ENCODE results near the gene CLCN7. TPM values are rescaled to one million over a fixed set of nuclear protein-coding genes. Genes with fewer than 3 reads are reported as not detected.

Gene CLCN7
- total RNA-seq, 1 experiment from 2014 or later: 64.0 TPM

- TSS peak; percentile 89 for BruUV-seq (replicated peaks)
These were observed 54.7 kb downstream of the CLCN7 start for GRCh38 chr16:1420111-1420539.

GRCh38 chr16:1416521-1416941 is 58.3 kb downstream of the CLCN7 start:
- no peak overlapping the region for H2AFZ ChIP-seq (ENCODE audit: low read depth, low read length, poor library complexity, severe bottlenecking)
- POLR2A ChIA-PET: no interaction called here

More at GRCh38 chr16:1420111-1420539, 54.7 kb downstream of the CLCN7 start:
- ChIA-PET RAD21 (ENCODE audit: low non-redundant PET in 1 of 2, low total read pairs in 2 of 2, uncharacterized antibody in 2 of 2, unreplicated experiment in 2 of 2) (no interaction called here), POLR2A (interaction anchor here (0.9 to 1.2 kb wide), 5 partner anchors 40 to 350 kb away, joined by 3 to 5 read pairs (median 3); no protein-coding TSS in a partner anchor), CTCF (interaction anchor here (1.0 to 1.5 kb wide), 3 partner anchors 57 to 303 kb away, joined by 3 to 4 read pairs (median 3); no protein-coding TSS in a partner anchor)
- H2AFZ ChIP-seq (ENCODE audit: low read depth, low read length, poor library complexity, severe bottlenecking): no peak overlapping the region
- peaks cover 6 to 36% of the 10 kb centered on the region in 2 experiments; a peak in 3 of 4 replicates for H3K4me1 ChIP-seq (ENCODE audit: control insufficient read depth in 1 of 2, insufficient read depth in 2 of 2, low read length in 2 of 2)
- peak overlapping the region; percentile 97 to 100 for H3K4me3 ChIP-seq (replicated peaks in 1 of 2; ENCODE audit: low read depth in 1 of 2, low read length in 2 of 2)
- intact Hi-C loops (cut with micrococcal nuclease): no loop called here
- H4K20me1 ChIP-seq (ENCODE audit: insufficient read depth): no peaks in the 10 kb centered on the region
- no peaks in the 10 kb centered on the region for H3K9me2 ChIP-seq (ENCODE audit: insufficient read depth)
- peaks cover 0 to 5% of the 10 kb centered on the region in 2 experiments; a peak in 1 of 4 replicates for H3K36me3 ChIP-seq (ENCODE audit: control insufficient read depth in 1 of 2, insufficient read depth in 2 of 2, low read length in 2 of 2)
- peak overlapping the region; percentile 69 for H3K27ac ChIP-seq (ENCODE audit: low read depth, low read length)
- TF ChIP-seq CEBPB (IDR thresholded peaks at IDR 0.05; ENCODE audit: low read depth): no peak
- TF ChIP-seq SP1 (IDR thresholded peaks at IDR 0.05; ENCODE audit: low read depth): no peak
- no peak for TF ChIP-seq SIN3A (IDR thresholded peaks at IDR 0.05; ENCODE audit: low read depth)
- peak overlapping the region; percentile 93 for H3K9ac ChIP-seq (ENCODE audit: low read length)
- H3K27me3 ChIP-seq (ENCODE audit: insufficient read depth, low read length): no peaks in the 10 kb centered on the region
- H3K9me3 ChIP-seq (ENCODE audit: control insufficient read depth in 1 of 2, insufficient read depth in 1 of 2, low read depth in 1 of 2, low read length in 2 of 2): no peaks in the 10 kb centered on the region
- no peak for DNase-seq (ENCODE audit: low read depth, low spot score)
- ATAC-seq: peak; percentile 15; the same call in 1 of the 2 replicates
- peaks cover 33% of the 10 kb centered on the region for H3K79me2 ChIP-seq (ENCODE audit: insufficient read depth, low read length)
- H3K4me2 ChIP-seq (ENCODE audit: low read length): peak overlapping the region; percentile 96

More at GRCh38 chr16:1416521-1416941, 58.3 kb downstream of the CLCN7 start:
- ChIA-PET RAD21 (ENCODE audit: low non-redundant PET in 1 of 2, low total read pairs in 2 of 2, uncharacterized antibody in 2 of 2, unreplicated experiment in 2 of 2) (no interaction called here), CTCF (no interaction called here)
- Histone ChIP-seq H3K79me2 (ENCODE audit: insufficient read depth, low read length) (peaks cover 33% of the 10 kb centered on the region), H3K4me2 (ENCODE audit: low read length) (peak overlapping the region; percentile 51), H3K4me3 (replicated peaks in 1 of 2; ENCODE audit: low read depth in 1 of 2, low read length in 2 of 2) (no peak overlapping the region), H3K9me2 (ENCODE audit: insufficient read depth) (no peaks in the 10 kb centered on the region), H3K4me1 (ENCODE audit: control insufficient read depth in 1 of 2, insufficient read depth in 2 of 2, low read length in 2 of 2) (peaks cover 12 to 45% of the 10 kb centered on the region in 2 experiments), H4K20me1 (ENCODE audit: insufficient read depth) (no peaks in the 10 kb centered on the region), H3K9me3 (ENCODE audit: control insufficient read depth in 1 of 2, insufficient read depth in 1 of 2, low read depth in 1 of 2, low read length in 2 of 2) (no peaks in the 10 kb centered on the region), H3K9ac (ENCODE audit: low read length) (peak overlapping the region; percentile 9; the same call in 1 of the 2 replicates), H3K36me3 (ENCODE audit: control insufficient read depth in 1 of 2, insufficient read depth in 2 of 2, low read length in 2 of 2) (peaks cover 0 to 5% of the 10 kb centered on the region in 2 experiments; a peak in 1 of 4 replicates), H3K27me3 (ENCODE audit: insufficient read depth, low read length) (no peaks in the 10 kb centered on the region), H3K27ac (ENCODE audit: low read depth, low read length) (peak overlapping the region; percentile 13; the same call in 1 of the 2 replicates)
- BruUV-seq (replicated peaks): no TSS peak
- DNase-seq (ENCODE audit: low read depth, low spot score) (no peak), ATAC-seq (no peak)
- TF ChIP-seq EZH2 (IDR thresholded peaks at IDR 0.05): no peak
- no peak for TF ChIP-seq ZNF274 (IDR thresholded peaks at IDR 0.05; ENCODE audit: low read depth, low read length)
- no peak for TF ChIP-seq SP1 (IDR thresholded peaks at IDR 0.05; ENCODE audit: low read depth)
- TF ChIP-seq CBX3 (IDR thresholded peaks at IDR 0.05; ENCODE audit: low read depth): no peak
- no peak for TF ChIP-seq EGR1 (IDR thresholded peaks at IDR 0.05; ENCODE audit: low read depth)
- intact Hi-C loops (cut with micrococcal nuclease): loop anchor here (5.0 to 10.0 kb wide), 2 partner anchors 52 to 196 kb away; partner anchors contain the start of genes CRAMP1 and IFT140
